ENCODE results near the gene HFM1. TPM values are rescaled to one million over a fixed set of nuclear protein-coding genes. Genes with fewer than 3 reads are reported as not detected.

The HFM1 gene
- polyA plus RNA-seq, 3 donors, result not detected

DNA sequence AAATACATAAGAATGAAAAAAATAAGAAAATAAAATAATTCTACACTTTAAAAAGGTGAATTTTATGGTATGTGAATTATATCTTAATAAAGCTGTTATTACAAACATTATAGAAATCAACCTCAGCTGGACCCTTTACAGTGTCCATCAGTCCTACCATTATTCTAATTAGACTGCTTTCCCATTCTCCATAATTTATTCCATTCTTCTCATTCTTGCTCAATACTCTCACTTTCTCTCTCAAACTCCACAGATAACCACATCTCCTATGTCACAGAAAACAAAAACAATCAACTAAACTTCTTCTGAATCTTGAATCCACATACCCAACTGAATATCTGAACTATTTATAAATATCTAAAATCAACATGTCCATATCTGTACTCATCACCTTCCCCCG is 11.6 kb downstream of the HFM1 start:
- H4K20me1 ChIP-seq (ENCODE audit: insufficient read depth, low read length), result no peaks in the 10 kb centered on the region
- Mint-ChIP-seq H3K27ac (no peak overlapping the region), H3K27me3 (ENCODE audit: low read depth in 3 of 3) (no peaks in the 10 kb centered on the region), H3K36me3 (no peaks in the 10 kb centered on the region), H3K4me1 (no peaks in the 10 kb centered on the region), H3K9me3 (peaks cover 0 to 8% (median 1%) of the 10 kb centered on the region in 7 donors), H3K4me3 (no peak overlapping the region)
- no peak overlapping the region for H3K27ac ChIP-seq (ENCODE audit: low read depth in 1 of 2, low read length in 2 of 2)
- no peaks in the 10 kb centered on the region for H3K4me1 ChIP-seq (ENCODE audit: control insufficient read depth in 1 of 2, insufficient read depth in 2 of 2, low read length in 2 of 2)
- no peaks in the 10 kb centered on the region for H3K36me3 ChIP-seq (replicated peaks in 1 of 2; ENCODE audit: control insufficient read depth in 1 of 2, insufficient read depth in 2 of 2, low read length in 2 of 2)
- no peak overlapping the region for H3K4me2 ChIP-seq (replicated peaks; ENCODE audit: extremely low read depth, low read length, poor library complexity, severe bottlenecking)
- no peak overlapping the region for H2AFZ ChIP-seq (ENCODE audit: insufficient read depth, low read depth, low read length, poor library complexity, severe bottlenecking)
- H3K9me3 ChIP-seq (replicated peaks in 1 of 2; ENCODE audit: control insufficient read depth in 1 of 2, insufficient read depth in 1 of 2, low read length in 2 of 2), result no peaks in the 10 kb centered on the region
- 78% methylated on average over 1 of the region's 1 CpG for whole genome bisulfite sequencing (ENCODE audit: insufficient coverage)
- H3K79me2 ChIP-seq (ENCODE audit: insufficient read depth, low read length), result no peaks in the 10 kb centered on the region
- H3K9ac ChIP-seq (ENCODE audit: insufficient read depth, low read length, poor library complexity, severe bottlenecking), result no peak overlapping the region
- H3K4me3 ChIP-seq (replicated peaks in 1 of 3; ENCODE audit: low read depth in 2 of 3, low read length in 3 of 3), result no peak overlapping the region
- no peak for TF ChIP-seq CTCF (IDR thresholded peaks at IDR 0.05)
- no peak for DNase-seq
- intact Hi-C loops (cut with micrococcal nuclease), result no loop called here
- no peaks in the 10 kb centered on the region for H3K27me3 ChIP-seq (ENCODE audit: control insufficient read depth in 2 of 2, insufficient read depth in 2 of 2, low read length in 2 of 2)

GRCh38 chr1:91386109-91386508 is 18.5 kb downstream of the HFM1 start:
- H3K4me3 ChIP-seq (replicated peaks in 1 of 3; ENCODE audit: low read depth in 2 of 3, low read length in 3 of 3), result no peak overlapping the region
- Mint-ChIP-seq H3K27ac (no peak overlapping the region), H3K36me3 (no peaks in the 10 kb centered on the region), H3K9me3 (peaks cover 0 to 8% (median 2%) of the 10 kb centered on the region in 7 donors), H3K4me1 (no peaks in the 10 kb centered on the region), H3K4me3 (no peak overlapping the region), H3K27me3 (ENCODE audit: low read depth in 3 of 3) (peaks cover 0 to 2% (median 0%) of the 10 kb centered on the region in 3 donors)
- no peaks in the 10 kb centered on the region for H3K9me3 ChIP-seq (replicated peaks in 1 of 2; ENCODE audit: control insufficient read depth in 1 of 2, insufficient read depth in 1 of 2, low read length in 2 of 2)
- H2AFZ ChIP-seq (ENCODE audit: insufficient read depth, low read depth, low read length, poor library complexity, severe bottlenecking), result no peak overlapping the region
- H3K27me3 ChIP-seq (ENCODE audit: control insufficient read depth in 2 of 2, insufficient read depth in 2 of 2, low read length in 2 of 2), result no peaks in the 10 kb centered on the region
- H3K36me3 ChIP-seq (replicated peaks in 1 of 2; ENCODE audit: control insufficient read depth in 1 of 2, insufficient read depth in 2 of 2, low read length in 2 of 2), result no peaks in the 10 kb centered on the region
- H3K9ac ChIP-seq (ENCODE audit: insufficient read depth, low read length, poor library complexity, severe bottlenecking), result no peak overlapping the region
- H3K4me2 ChIP-seq (replicated peaks; ENCODE audit: extremely low read depth, low read length, poor library complexity, severe bottlenecking), result no peak overlapping the region
- no peak for DNase-seq
- H3K4me1 ChIP-seq (ENCODE audit: control insufficient read depth in 1 of 2, insufficient read depth in 2 of 2, low read length in 2 of 2), result no peaks in the 10 kb centered on the region
- no peaks in the 10 kb centered on the region for H3K79me2 ChIP-seq (ENCODE audit: insufficient read depth, low read length)
- WGBS (ENCODE audit: insufficient coverage), result no CpG with 5 or more reads among the region's 2 CpGs
- no peaks in the 10 kb centered on the region for H4K20me1 ChIP-seq (ENCODE audit: insufficient read depth, low read length)
- no peak overlapping the region for H3K27ac ChIP-seq (ENCODE audit: low read depth in 1 of 2, low read length in 2 of 2)
- intact Hi-C loops (cut with micrococcal nuclease), result no loop called here
- TF ChIP-seq CTCF (IDR thresholded peaks at IDR 0.05), result no peak

Measured in CD14-positive monocyte (primary cell).